HCT116 (cell line): ENCODE measurements around the gene AQP1. TPM values are rescaled to one million over a fixed set of nuclear protein-coding genes. Genes with fewer than 3 reads are reported as not detected.

Experiments
- total RNA-seq: library from RNA; stranded (reverse); gene quantifications from one replicate; pipeline ENCODE4 v1.2.1, GENCODE V29; 2021; ENCODE audit not compliant: unreplicated experiment

AQP1 gene
- total RNA-seq, 1 experiment from 2014 or later: 2.0 TPM

Other genes starting within 250 kb of the AQP1 start
- gene CRHR2, start 229.4 kb upstream of the AQP1 start, total RNA-seq: not detected
- 0.32 TPM for gene INMT, start 159.7 kb upstream of the AQP1 start, total RNA-seq
- gene MINDY4, start 140.4 kb upstream of the AQP1 start, total RNA-seq: 6.1 TPM
- gene GHRHR, start 52.1 kb downstream of the AQP1 start, total RNA-seq: not detected
- 0.12 TPM for gene ADCYAP1R1, start 140.5 kb downstream of the AQP1 start, total RNA-seq